NCI-H1694 treated with DMSO at 0.1 percent for 48 hours (cell line): ENCODE data around the gene EDNRA.

Experiments used
- DNase-seq: peaks from one replicate; lab custom pipeline; 2025; lab: John Stamatoyannopoulos, UW

The EDNRA gene

DNA sequence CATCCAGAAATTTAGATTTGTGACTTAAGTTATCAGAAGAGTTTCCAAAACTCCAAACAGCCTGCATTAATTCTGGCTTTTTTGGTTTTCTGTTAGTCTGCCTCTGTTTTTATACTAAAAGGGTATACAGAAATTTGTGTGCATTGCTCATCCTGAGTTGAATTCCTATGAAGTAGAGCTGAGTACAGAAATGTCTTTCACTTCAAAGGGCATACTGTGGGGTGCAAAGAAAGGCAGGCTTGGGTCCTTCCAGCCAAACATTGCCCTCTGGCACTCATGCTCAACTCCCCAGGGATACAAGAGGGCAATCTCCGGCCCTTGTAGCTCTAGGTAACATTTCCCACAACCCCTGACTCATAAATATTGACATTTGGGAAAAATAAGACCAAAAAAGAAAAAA lies 108.7 kb downstream of the EDNRA start:
- DNase-seq: no peak

DNA sequence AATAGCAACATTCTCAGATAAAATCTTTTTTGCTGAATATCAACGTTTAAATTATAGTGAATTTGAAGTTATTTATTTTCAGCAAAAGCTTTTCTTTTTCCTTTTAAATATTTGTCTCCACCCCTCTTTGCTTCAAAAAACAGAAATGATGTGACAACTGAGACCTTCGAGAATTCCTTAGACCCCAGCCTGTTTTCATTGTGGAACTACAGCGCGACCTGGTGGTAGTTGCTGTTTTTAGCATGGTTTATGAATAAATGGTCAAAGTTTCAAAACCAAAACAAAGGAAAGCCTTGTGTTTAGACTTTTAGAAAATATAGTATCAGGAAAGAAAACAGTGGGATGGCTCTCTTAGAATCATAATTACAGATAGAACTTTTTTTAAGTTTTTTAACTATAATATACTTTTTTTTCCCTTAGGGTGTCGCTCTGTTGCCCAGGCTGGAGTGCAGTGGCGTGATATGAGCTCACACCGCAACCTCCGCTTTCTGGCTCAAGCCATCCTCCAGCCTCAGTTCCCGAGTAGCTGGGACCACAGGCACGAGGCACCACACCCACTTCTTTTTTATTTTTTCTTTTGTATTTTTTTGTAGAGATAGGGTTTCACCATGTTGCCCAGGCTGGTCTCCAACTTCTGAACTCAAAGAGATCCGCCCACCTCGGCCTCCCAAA lies 109.5 kb downstream of the EDNRA start:
- DNase-seq: peak; percentile 30

DNA sequence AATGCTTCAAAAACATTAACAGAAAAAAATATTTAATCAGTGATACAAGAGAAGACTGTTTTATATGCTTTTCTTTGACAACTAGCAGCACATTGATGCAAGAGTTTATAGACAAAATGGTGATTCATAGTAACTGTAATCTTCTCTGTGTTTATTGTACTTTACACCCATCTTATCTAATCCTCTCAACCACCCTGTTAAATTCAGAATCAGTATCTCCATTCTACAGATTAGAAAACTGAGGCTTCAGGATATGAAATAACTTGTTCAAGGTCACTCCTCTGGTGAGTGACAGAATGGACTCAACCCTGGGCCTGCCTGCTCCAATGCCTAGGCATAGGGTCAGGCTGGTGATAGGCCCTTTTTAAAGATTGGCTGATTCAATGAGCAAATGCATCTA lies 110.2 kb downstream of the EDNRA start:
- no peak for DNase-seq

DNA sequence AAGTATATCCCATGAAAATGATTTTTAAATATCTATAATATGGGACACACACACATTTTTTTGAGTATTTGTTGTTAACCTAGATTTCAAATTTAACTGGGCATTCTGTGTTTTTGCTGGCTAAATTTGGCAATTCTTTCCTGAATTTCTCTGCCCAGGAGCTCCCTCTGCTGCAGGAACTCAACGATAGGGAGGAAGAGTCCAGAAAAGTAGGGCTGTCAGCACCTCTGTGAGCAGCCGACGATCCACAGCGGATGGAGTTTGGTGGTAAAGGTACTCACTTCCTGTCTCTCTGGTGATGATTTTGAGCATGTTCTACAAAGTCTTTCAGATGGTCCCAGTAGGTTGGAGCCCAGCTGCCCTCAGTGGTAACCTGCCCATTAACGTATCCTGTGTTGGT lies 113.2 kb downstream of the EDNRA start:
- DNase-seq: no peak
